Airway epithelial cell (primary cell): Measurements from ENCODE around the gene WDR70. TPM values are rescaled to one million over a fixed set of nuclear protein-coding genes. Genes with fewer than 3 reads are reported as not detected.

Source experiments
- total RNA-seq: library from RNA; depleted of rRNA; stranded (reverse); fragments of >200 nt; gene quantifications from 2 replicates; pipeline ENCODE4 v1.2.3, GENCODE V29; 2015

The WDR70 gene
- 16.1 and 21.2 TPM in 2 replicates for total RNA-seq

DNA sequence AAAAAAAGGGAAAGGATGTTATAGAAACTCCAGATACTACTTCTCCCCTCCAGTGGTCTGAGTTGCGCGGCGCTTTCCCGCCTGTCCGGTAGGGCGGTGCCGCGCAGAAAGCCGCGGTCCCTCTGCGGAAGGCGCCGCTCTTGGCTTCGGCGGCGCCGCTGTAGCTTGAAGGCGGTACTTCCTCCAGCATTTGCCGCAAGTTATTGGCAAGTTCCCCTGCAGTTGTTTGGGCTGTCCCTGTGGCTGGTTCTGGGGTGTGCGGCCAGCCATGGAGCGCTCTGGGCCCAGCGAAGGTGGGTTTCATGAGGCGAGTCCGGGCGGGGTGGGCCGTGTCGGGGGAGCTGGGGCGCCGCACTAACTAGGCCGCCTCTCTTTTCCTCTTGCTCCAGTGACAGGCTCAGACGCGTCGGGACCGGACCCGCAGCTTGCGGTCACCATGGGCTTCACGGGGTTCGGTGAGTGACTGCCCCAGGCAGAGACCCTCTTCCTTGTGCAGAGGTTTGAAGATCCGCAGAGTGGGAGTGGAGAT, at the start of gene WDR70:
Gene WDR70, plus strand, starts transcription at position 219 of the 529 bp plus-strand sequence. Its CDS starts 50 bp downstream, at position 269.

GRCh38 chr5:37370864-37371726, 8.0 kb upstream of the WDR70 start, which contains the start of gene NUP155:
NUP155 (minus strand) TSS chr5:37371106; CDS start chr5:37370977, 129 bp downstream.

Other genes with a start within 250 kb of the WDR70 start
- gene CPLANE1, start 129.9 kb upstream of the WDR70 start, total RNA-seq = 8.9 and 30.4 TPM in 2 replicates
- gene NUP155, start 8.2 kb upstream of the WDR70 start, total RNA-seq = 20.2 and 25.5 TPM in 2 replicates